ENCODE measurements around the gene TTC39B.

TTC39B gene

DNA sequence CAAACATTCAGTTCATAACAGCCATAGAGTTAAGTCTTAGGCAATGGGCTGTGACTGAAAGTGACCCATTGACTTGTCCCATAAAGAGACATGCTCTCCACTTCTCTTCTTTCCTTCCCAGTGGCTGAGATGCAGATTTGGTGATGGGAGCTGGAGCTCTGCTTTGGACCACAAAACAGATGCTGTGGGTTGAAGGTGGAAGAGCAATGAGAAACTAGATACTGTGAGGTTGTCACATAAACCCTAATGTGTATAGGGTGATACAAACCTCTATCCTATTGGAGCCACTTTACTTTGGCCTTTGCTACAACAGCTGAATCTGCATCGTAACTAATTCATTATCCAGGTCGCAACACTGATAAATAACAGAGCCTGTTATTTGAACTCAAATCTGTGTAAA is 192.0 kb downstream of the TTC39B start:
- DNase-seq, result no peak

Data from activated CD8-positive, alpha-beta memory T cell treated with anti-CD3 and anti-CD28 coated beads, Interleukin-2, amount 50 U/mL, for 48 hours (primary cell).